K562 (cell line): Measurements from ENCODE around the gene NRSN2. TPM values are rescaled to one million over a fixed set of nuclear protein-coding genes. Genes with fewer than 3 reads are reported as not detected.

Experiments used
- CXXC5 ChIP-seq: fragments of 250-450 bp; sonication (Bioruptor Pico); IDR thresholded peaks from 2 replicates; pipeline ENCODE4 v1.8.0; 2022; ENCODE audit warnings: inconsistent platforms, mild to moderate bottlenecking, moderate library complexity
- ETV6 ChIP-seq, 3 experiments: fragments of 150-350 bp in 1 of 3; sonication (generic) in 1 of 3; formaldehyde crosslinking in 1 of 3; IDR thresholded peaks; 2 replicates each; pipeline versions ENCODE4 v1.6.1 to v1.8.0; 2014 to 2022; ENCODE audit warnings: borderline replicate concordance in 2 of 3, low read depth in 2 of 3, antibody characterized with exemption in 1 of 3, low read length in 1 of 3, mild to moderate bottlenecking in 1 of 3, missing genetic modification reagents in 1 of 3
- HIVEP1 ChIP-seq: fragments of 250-450 bp; sonication (Bioruptor Pico); IDR thresholded peaks from 2 replicates; pipeline ENCODE4 v1.4.0; 2020; ENCODE audit warnings: mild to moderate bottlenecking
- JUND ChIP-seq, 2 experiments: IDR thresholded peaks; 2 replicates in 1 of 2; 3 replicates in 1 of 2; pipeline ENCODE4 v1.6.1; 2011; ENCODE audit warnings: borderline replicate concordance in 2 of 2, low read depth in 2 of 2, low read length in 2 of 2, improper control_type of control experiment in 1 of 2, missing biosample characterization in 1 of 2, missing genetic modification characterization in 1 of 2, missing genetic modification reagents in 1 of 2
- KLF16 ChIP-seq: IDR thresholded peaks from 2 replicates; pipeline ENCODE4 v1.6.1; 2016; ENCODE audit warnings: antibody characterized with exemption
- SIX5 ChIP-seq, 2 experiments: IDR thresholded peaks; 2 replicates each; pipeline ENCODE4 v1.6.1; 2011; ENCODE audit warnings: low read length in 2 of 2, borderline replicate concordance in 1 of 2, low read depth in 1 of 2, mild to moderate bottlenecking in 1 of 2, moderate library complexity in 1 of 2; ENCODE audit not compliant: insufficient read depth in 1 of 2
- STAG1 ChIP-seq: sonication (generic); formaldehyde crosslinking; IDR thresholded peaks from 2 replicates; pipeline ENCODE4 v1.5.0; 2020; ENCODE audit warnings: missing genetic modification reagents, borderline replicate concordance
- ZBTB1 ChIP-seq: sonication (generic); formaldehyde crosslinking; IDR thresholded peaks from 2 replicates; pipeline ENCODE4 v1.8.1; 2023; ENCODE audit warnings: missing genetic modification reagents, low read depth, mild to moderate bottlenecking, borderline replicate concordance
- ZKSCAN8 ChIP-seq: fragments of 200-800 bp; sonication (Bioruptor generic); IDR thresholded peaks from 2 replicates; pipeline ENCODE4 v1.6.1; 2016; ENCODE audit warnings: missing genetic modification characterization, missing compliant biosample characterization
- ZNF165 ChIP-seq: fragments of 250-450 bp; sonication (Bioruptor Pico); IDR thresholded peaks from 2 replicates; pipeline ENCODE4 v1.4.0; 2020; ENCODE audit warnings: borderline replicate concordance
- ZNF551 ChIP-seq: fragments of 250-450 bp; sonication (Bioruptor Pico); IDR thresholded peaks from 2 replicates; pipeline ENCODE4 v1.5.0; 2021; ENCODE audit warnings: mild to moderate bottlenecking, moderate library complexity
- polyA plus RNA-seq, 8 experiments: library from polyadenylated mRNA; depleted of rRNA in 4 of 8; stranded (reverse) in 5 of 8; unstranded in 3 of 8; fragments of >200 nt; fragmentation: Nextera tagmentation in 2 of 8; fragmentation: Illumina TruSeq in 1 of 8; extraction: Ambion mirVana in 2 of 8; extraction: Trizol in 1 of 8; gene quantifications; 2 replicates each; pipeline versions ENCODE4 v1.2.1 to v1.2.3, GENCODE V29; 2011 to 2014; ENCODE audit warnings: inconsistent platforms in 1 of 8, missing spikeins in 1 of 8
- total RNA-seq, 7 experiments: library from RNA; depleted of rRNA in 6 of 7; stranded (reverse); fragments of >200 nt in 6 of 7; fragmentation: Illumina TruSeq in 2 of 7; extraction: Trizol in 2 of 7; gene quantifications; 2 replicates each; pipeline versions ENCODE4 v1.2.1 to v1.2.3, GENCODE V29; 2011 to 2021; ENCODE audit warnings: low replicate concordance in 1 of 7
- TF ChIP-seq, protein P1 (sequence below): fragments of 450-650 bp; IDR thresholded peaks from 2 replicates; pipeline ENCODE4 v1.6.1; 2018; ENCODE audit warnings: mild to moderate bottlenecking, low read depth; ENCODE audit not compliant: partially characterized antibody
- TF ChIP-seq, protein P2 (sequence below): fragments of 450-650 bp; IDR thresholded peaks from 2 replicates; pipeline ENCODE4 v1.6.1; 2016; ENCODE audit warnings: mild to moderate bottlenecking, moderate library complexity

NRSN2 gene
- total and polyA plus RNA-seq, 9 of the 15 experiments (the other 6 are each of a cell fraction or from before 2014, with no cell fraction given): 7.5 to 29.7 (median 11.1) TPM

DNA sequence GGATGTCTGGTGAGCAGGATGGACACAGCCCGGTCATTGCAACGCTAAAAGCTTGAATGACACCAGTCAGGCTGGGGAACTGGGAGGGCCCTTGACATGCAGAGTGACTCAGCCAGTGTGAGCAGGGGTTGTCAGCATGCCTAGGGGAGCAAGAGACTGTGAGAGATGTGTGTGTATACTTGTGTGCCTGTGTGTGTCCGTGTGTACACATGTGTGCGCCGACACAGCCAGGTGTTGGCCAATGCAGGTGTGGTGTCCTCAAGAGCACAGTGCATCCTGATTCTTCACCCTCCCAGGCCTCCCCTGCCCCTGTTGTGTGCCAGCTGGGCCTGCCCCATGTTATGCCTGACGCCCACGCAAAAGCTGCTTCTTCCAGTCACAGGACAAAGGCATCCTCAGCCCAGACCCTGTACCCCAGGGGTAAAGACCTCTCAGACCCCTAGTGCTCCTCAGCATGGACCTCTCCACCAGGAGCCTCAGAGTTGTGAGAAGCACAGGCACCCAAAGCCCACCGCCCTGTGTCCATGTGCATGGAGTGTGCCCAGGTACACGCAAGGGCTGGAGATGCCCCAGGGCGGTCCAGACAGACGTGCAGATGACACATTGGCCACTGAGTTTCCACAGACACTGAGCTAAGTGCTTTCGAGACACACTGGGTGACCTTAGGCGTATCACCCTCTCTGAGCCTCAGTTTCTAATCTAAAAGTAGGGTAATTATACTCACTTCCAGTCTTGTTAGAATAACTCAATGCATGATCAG, 16.6 kb downstream of the NRSN2 start (continued):
- no peak for TF ChIP-seq ZBTB1
- TF ChIP-seq HIVEP1: no peak
- TF ChIP-seq STAG1 (CRISPR knock-in tag): no peak
- peak; percentile 87 for TF ChIP-seq JUND (IDR thresholded peaks at IDR 0.05; ENCODE audit: borderline replicate concordance, low read depth, low read length)
- peak; percentile 76; the same call in 1 of the 3 replicates for TF ChIP-seq JUND (tag; IDR thresholded peaks at IDR 0.05; ENCODE audit: borderline replicate concordance, low read depth, low read length)
- no peak for TF ChIP-seq ETV6 (IDR thresholded peaks at IDR 0.05; ENCODE audit: borderline replicate concordance in 1 of 2, low read depth in 2 of 2, low read length in 1 of 2)
- TF ChIP-seq ETV6 (CRISPR knock-in tag; IDR thresholded peaks at IDR 0.05; ENCODE audit: borderline replicate concordance): no peak
- TF ChIP-seq, protein P1, sequence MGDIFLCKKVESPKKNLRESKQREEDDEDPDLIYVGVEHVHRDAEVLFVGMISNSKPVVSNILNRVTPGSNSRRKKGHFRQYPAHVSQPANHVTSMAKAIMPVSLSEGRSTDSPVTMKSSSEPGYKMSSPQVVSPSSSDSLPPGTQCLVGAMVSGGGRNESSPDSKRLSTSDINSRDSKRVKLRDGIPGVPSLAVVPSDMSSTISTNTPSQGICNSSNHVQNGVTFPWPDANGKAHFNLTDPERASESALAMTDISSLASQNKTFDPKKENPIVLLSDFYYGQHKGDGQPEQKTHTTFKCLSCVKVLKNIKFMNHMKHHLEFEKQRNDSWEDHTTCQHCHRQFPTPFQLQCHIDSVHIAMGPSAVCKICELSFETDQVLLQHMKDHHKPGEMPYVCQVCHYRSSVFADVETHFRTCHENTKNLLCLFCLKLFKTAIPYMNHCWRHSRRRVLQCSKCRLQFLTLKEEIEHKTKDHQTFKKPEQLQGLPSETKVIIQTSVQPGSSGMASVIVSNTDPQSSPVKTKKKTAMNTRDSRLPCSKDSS: no peak
- no peak for TF ChIP-seq ZNF551 (CRISPR knock-in tag)
- peak; percentile 36 for TF ChIP-seq CXXC5
- TF ChIP-seq, protein P2, sequence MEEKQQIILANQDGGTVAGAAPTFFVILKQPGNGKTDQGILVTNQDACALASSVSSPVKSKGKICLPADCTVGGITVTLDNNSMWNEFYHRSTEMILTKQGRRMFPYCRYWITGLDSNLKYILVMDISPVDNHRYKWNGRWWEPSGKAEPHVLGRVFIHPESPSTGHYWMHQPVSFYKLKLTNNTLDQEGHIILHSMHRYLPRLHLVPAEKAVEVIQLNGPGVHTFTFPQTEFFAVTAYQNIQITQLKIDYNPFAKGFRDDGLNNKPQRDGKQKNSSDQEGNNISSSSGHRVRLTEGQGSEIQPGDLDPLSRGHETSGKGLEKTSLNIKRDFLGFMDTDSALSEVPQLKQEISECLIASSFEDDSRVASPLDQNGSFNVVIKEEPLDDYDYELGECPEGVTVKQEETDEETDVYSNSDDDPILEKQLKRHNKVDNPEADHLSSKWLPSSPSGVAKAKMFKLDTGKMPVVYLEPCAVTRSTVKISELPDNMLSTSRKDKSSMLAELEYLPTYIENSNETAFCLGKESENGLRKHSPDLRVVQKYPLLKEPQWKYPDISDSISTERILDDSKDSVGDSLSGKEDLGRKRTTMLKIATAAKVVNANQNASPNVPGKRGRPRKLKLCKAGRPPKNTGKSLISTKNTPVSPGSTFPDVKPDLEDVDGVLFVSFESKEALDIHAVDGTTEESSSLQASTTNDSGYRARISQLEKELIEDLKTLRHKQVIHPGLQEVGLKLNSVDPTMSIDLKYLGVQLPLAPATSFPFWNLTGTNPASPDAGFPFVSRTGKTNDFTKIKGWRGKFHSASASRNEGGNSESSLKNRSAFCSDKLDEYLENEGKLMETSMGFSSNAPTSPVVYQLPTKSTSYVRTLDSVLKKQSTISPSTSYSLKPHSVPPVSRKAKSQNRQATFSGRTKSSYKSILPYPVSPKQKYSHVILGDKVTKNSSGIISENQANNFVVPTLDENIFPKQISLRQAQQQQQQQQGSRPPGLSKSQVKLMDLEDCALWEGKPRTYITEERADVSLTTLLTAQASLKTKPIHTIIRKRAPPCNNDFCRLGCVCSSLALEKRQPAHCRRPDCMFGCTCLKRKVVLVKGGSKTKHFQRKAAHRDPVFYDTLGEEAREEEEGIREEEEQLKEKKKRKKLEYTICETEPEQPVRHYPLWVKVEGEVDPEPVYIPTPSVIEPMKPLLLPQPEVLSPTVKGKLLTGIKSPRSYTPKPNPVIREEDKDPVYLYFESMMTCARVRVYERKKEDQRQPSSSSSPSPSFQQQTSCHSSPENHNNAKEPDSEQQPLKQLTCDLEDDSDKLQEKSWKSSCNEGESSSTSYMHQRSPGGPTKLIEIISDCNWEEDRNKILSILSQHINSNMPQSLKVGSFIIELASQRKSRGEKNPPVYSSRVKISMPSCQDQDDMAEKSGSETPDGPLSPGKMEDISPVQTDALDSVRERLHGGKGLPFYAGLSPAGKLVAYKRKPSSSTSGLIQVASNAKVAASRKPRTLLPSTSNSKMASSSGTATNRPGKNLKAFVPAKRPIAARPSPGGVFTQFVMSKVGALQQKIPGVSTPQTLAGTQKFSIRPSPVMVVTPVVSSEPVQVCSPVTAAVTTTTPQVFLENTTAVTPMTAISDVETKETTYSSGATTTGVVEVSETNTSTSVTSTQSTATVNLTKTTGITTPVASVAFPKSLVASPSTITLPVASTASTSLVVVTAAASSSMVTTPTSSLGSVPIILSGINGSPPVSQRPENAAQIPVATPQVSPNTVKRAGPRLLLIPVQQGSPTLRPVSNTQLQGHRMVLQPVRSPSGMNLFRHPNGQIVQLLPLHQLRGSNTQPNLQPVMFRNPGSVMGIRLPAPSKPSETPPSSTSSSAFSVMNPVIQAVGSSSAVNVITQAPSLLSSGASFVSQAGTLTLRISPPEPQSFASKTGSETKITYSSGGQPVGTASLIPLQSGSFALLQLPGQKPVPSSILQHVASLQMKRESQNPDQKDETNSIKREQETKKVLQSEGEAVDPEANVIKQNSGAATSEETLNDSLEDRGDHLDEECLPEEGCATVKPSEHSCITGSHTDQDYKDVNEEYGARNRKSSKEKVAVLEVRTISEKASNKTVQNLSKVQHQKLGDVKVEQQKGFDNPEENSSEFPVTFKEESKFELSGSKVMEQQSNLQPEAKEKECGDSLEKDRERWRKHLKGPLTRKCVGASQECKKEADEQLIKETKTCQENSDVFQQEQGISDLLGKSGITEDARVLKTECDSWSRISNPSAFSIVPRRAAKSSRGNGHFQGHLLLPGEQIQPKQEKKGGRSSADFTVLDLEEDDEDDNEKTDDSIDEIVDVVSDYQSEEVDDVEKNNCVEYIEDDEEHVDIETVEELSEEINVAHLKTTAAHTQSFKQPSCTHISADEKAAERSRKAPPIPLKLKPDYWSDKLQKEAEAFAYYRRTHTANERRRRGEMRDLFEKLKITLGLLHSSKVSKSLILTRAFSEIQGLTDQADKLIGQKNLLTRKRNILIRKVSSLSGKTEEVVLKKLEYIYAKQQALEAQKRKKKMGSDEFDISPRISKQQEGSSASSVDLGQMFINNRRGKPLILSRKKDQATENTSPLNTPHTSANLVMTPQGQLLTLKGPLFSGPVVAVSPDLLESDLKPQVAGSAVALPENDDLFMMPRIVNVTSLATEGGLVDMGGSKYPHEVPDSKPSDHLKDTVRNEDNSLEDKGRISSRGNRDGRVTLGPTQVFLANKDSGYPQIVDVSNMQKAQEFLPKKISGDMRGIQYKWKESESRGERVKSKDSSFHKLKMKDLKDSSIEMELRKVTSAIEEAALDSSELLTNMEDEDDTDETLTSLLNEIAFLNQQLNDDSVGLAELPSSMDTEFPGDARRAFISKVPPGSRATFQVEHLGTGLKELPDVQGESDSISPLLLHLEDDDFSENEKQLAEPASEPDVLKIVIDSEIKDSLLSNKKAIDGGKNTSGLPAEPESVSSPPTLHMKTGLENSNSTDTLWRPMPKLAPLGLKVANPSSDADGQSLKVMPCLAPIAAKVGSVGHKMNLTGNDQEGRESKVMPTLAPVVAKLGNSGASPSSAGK: peak; percentile 60
- TF ChIP-seq ZKSCAN8 (CRISPR knock-in tag): no peak
- TF ChIP-seq SIX5 (IDR thresholded peaks at IDR 0.05; ENCODE audit: borderline replicate concordance in 1 of 2, insufficient read depth in 1 of 2, low read depth in 1 of 2, low read length in 2 of 2): no peak
- 0 out of 2 replicates have a peak, but pooled peaks have one; percentile 5 for TF ChIP-seq ZNF165 (CRISPR knock-in tag)
- TF ChIP-seq KLF16: no peak
